ENCODE measurements around the gene DPYSL3. TPM values are rescaled to one million over a fixed set of nuclear protein-coding genes. Genes with fewer than 3 reads are reported as not detected.
"Not testable (repeated sequence)": the region's sequence is repeated elsewhere in the genome, so short reads cannot be mapped to it uniquely, and the experiment has no call there.

Gene DPYSL3
- total RNA-seq, 2 donors from 2014 or later: 0.52 TPM; not detected in 1

DNA sequence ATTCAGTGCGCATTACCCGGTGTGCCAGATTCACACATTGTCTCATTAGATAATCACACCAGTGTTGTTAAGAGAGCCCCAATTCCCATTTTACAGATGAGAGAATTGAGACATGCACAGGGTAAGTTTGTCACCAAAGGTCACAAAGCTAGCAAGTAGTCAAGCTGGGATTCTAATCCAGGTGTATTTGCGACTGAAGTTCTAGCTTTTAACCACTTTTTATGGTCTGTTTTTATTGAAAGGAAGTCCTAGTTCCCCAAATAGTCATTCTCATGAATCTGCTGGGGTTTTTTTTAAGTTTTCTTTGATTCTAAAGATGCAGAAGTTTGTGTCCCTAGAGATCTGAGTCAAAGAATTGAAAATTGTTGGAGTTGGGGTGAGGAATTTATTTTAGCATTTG is 136.5 kb downstream of the DPYSL3 start:
- no peak for ATAC-seq (replicated peaks)
- no peaks in the 10 kb centered on the region for H3K4me1 Mint-ChIP-seq
- H3K4me3 Mint-ChIP-seq: no peak overlapping the region
- H3K27me3 Mint-ChIP-seq: peaks cover 6% of the 10 kb centered on the region
- no peaks in the 10 kb centered on the region for H3K9me3 Mint-ChIP-seq
- H3K27ac Mint-ChIP-seq: no peak overlapping the region
- no peaks in the 10 kb centered on the region for H3K36me3 Mint-ChIP-seq (ENCODE audit: low read depth)

GRCh38 chr5:147372191-147372590 is 137.7 kb downstream of the DPYSL3 start:
- no peak for ATAC-seq (replicated peaks)
- no peak overlapping the region for H3K4me3 Mint-ChIP-seq
- no peaks in the 10 kb centered on the region for H3K9me3 Mint-ChIP-seq
- no peaks in the 10 kb centered on the region for H3K4me1 Mint-ChIP-seq
- peaks cover 6% of the 10 kb centered on the region for H3K27me3 Mint-ChIP-seq
- H3K27ac Mint-ChIP-seq: no peak overlapping the region
- H3K36me3 Mint-ChIP-seq (ENCODE audit: low read depth): no peaks in the 10 kb centered on the region

DNA sequence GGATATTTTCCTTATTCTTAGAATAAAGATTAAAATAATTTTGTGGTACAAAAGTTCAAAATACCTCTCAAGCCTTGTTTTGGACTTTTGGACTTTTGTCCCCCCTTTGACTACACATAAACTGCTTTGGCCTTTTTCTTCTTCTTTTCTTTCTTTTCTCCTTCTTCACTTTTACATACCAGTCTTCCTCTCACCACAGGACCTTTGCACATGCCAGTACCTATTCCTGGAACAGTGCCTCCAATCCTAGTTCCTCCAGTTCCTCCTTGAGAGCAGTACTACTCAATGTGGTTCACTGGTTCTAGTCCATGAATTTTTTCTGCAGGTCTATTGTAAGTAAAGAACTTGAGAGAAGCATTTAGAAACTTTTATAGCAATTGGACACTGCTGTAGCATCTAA is 138.6 kb downstream of the DPYSL3 start:
- H3K27me3 Mint-ChIP-seq: peaks cover 2% of the 10 kb centered on the region
- no peaks in the 10 kb centered on the region for H3K9me3 Mint-ChIP-seq
- H3K36me3 Mint-ChIP-seq (ENCODE audit: low read depth): no peaks in the 10 kb centered on the region
- H3K4me3 Mint-ChIP-seq: no peak overlapping the region
- H3K4me1 Mint-ChIP-seq: no peaks in the 10 kb centered on the region
- ATAC-seq (replicated peaks): no peak
- H3K27ac Mint-ChIP-seq: no peak overlapping the region

DNA sequence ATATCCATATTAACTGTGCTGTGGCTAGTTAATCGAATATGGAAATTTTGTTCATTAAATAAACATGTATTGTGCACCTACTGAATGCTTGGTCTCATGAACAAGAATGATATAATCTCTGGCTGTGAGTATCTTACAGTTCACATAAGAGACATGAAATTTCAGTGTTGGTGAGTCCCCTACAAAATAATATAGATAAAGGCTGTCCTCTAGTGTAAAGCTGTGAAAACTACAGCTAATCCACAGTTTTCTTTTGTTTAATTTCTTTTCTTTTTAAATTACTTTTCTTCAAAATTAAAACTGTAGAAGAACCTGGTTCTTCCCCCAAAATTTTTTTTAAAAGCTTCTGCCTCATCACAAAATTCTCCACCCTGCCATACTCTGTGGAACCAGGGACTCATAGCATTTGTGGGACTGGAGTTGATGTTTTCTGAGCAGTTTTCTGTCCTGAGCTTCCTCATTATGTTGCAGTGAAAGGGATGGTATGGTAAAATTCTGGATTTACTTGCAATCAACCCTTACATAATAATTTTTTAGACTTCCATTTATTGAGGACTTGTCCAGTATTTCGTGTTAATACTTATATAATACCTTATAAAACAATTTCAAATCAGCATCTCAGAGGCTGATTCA is 140.0 kb downstream of the DPYSL3 start:
- Mint-ChIP-seq H3K27ac (no peak overlapping the region), H3K4me3 (no peak overlapping the region), H3K9me3 (no peaks in the 10 kb centered on the region), H3K27me3 (no peaks in the 10 kb centered on the region), H3K4me1 (no peaks in the 10 kb centered on the region), H3K36me3 (ENCODE audit: low read depth) (no peaks in the 10 kb centered on the region)
- ATAC-seq (replicated peaks): no peak

GRCh38 chr5:147367381-147367780 is 142.5 kb downstream of the DPYSL3 start:
- not testable (repeated sequence) for ATAC-seq (replicated peaks); H3K9me3 Mint-ChIP-seq; H3K4me3 Mint-ChIP-seq; H3K4me1 Mint-ChIP-seq; H3K27ac Mint-ChIP-seq; H3K36me3 Mint-ChIP-seq (ENCODE audit: low read depth); H3K27me3 Mint-ChIP-seq

GRCh38 chr5:147361441-147362175 is 148.3 kb downstream of the DPYSL3 start:
- H3K4me1 Mint-ChIP-seq: no peaks in the 10 kb centered on the region
- no peaks in the 10 kb centered on the region for H3K36me3 Mint-ChIP-seq (ENCODE audit: low read depth)
- no peaks in the 10 kb centered on the region for H3K9me3 Mint-ChIP-seq
- no peak overlapping the region for H3K4me3 Mint-ChIP-seq
- no peak for ATAC-seq (replicated peaks)
- H3K27me3 Mint-ChIP-seq: peaks cover 2% of the 10 kb centered on the region
- no peak overlapping the region for H3K27ac Mint-ChIP-seq

DNA sequence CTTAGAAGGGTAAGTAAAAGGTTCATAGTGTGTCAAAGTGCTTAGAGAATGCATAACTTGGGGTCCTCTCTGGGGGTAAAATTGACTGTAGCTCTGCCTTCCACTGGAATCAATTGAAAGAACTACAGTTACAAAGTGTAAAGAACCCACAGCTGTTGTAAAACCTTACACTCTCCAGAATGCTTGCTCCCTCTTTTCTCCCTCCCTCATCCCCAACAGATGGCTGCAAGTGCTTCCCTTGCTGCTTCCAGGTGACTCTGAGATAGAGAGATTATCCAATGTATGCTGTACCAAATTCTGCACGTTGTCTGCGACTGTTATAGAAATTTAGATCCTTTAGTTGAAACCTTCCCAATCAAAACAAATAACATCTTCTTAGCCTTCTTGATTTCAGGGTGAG is 149.1 kb downstream of the DPYSL3 start:
- no peaks in the 10 kb centered on the region for H3K4me1 Mint-ChIP-seq
- H3K27ac Mint-ChIP-seq: no peak overlapping the region
- no peak for ATAC-seq (replicated peaks)
- H3K27me3 Mint-ChIP-seq: peaks cover 2% of the 10 kb centered on the region
- no peaks in the 10 kb centered on the region for H3K36me3 Mint-ChIP-seq (ENCODE audit: low read depth)
- no peak overlapping the region for H3K4me3 Mint-ChIP-seq
- no peaks in the 10 kb centered on the region for H3K9me3 Mint-ChIP-seq

DNA sequence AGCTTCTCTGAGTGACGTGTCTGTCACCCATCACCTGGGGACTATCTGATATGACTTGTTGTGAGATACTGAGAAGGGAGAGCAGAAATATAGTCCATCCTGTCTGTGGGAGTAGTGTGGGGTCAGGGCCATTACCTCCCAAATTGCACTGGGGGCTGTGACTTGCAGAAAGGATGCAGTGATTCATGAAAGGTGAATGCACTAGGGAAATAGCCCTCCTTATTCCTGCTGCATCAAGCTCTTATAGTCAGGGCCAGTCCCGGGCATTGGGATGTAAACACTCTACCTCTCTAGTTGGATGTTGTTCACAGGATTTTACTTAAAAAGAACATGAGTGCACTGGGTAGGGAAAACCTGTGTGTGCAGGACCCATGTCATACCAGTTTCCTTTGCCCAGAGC is 150.3 kb downstream of the DPYSL3 start:
- Mint-ChIP-seq H3K36me3 (ENCODE audit: low read depth) (no peaks in the 10 kb centered on the region), H3K4me1 (no peaks in the 10 kb centered on the region), H3K27me3 (peaks cover 2% of the 10 kb centered on the region), H3K4me3 (no peak overlapping the region), H3K27ac (no peak overlapping the region), H3K9me3 (no peaks in the 10 kb centered on the region)
- ATAC-seq (replicated peaks): no peak

DNA sequence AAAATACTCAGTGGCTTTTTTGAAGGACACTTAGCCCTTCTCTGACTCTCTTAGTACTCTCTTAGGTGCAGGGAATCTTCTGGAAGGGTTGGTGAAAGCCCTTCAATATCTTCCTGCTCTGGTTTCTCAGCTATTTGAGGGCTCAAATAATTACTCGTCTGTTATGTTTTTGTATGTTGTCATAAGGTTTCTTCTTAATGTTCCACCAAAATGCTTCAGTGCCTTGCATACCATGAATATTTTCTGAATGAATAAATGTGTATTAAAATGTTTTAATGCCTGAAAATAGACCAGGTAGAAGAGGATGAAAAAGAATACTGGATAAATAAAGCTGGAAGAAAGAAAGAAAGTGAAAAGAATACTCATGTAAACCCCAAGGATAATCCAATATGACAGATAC is 150.8 kb downstream of the DPYSL3 start:
- Mint-ChIP-seq H3K27me3 (peaks cover 2% of the 10 kb centered on the region), H3K9me3 (no peaks in the 10 kb centered on the region), H3K4me1 (no peaks in the 10 kb centered on the region), H3K36me3 (ENCODE audit: low read depth) (no peaks in the 10 kb centered on the region), H3K4me3 (no peak overlapping the region), H3K27ac (no peak overlapping the region)
- ATAC-seq (replicated peaks): no peak

DNA sequence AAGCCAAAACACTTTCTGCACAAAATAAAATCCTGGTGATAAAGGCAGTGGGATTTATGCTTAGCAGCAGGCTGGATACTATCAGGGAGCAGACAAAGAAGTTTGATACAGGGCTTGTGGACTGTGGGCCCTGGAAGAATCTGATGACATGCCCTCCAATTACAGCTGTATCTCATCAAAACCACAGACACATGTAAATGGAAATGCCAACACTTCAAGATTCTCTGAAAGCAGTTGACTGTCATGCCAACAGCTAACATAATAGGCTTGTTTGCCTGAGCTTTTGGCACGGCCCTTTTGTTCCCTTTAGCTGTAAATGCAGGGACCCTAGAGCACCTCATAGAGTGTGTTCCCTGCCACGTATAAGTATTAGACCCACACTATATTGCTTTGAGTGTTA is 160.6 kb downstream of the DPYSL3 start:
- H3K4me1 Mint-ChIP-seq: no peaks in the 10 kb centered on the region
- no peak for ATAC-seq (replicated peaks)
- no peaks in the 10 kb centered on the region for H3K9me3 Mint-ChIP-seq
- H3K27me3 Mint-ChIP-seq: peaks cover 3% of the 10 kb centered on the region
- H3K27ac Mint-ChIP-seq: no peak overlapping the region
- H3K4me3 Mint-ChIP-seq: no peak overlapping the region
- no peaks in the 10 kb centered on the region for H3K36me3 Mint-ChIP-seq (ENCODE audit: low read depth)

DNA sequence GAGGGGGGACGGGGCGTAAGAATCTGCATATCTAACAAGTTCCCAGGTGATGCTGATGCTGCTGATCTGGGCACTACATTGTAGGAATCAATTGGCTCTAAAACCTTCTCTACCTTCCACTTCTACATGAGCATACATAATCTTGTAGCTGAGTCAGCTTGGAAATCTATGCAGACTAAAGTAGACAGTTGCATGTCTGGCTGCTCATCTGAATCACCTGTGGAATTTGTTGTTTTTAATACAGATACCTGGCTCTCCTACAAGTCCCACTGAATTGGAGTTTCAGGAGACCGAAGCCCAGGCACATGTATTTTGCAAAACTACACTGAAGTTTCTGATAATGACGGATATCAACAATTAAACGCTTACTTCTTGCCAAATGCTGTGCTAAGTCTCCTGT is 161.4 kb downstream of the DPYSL3 start:
- ATAC-seq (replicated peaks): no peak
- H3K9me3 Mint-ChIP-seq: no peaks in the 10 kb centered on the region
- H3K36me3 Mint-ChIP-seq (ENCODE audit: low read depth): no peaks in the 10 kb centered on the region
- peaks cover 3% of the 10 kb centered on the region for H3K27me3 Mint-ChIP-seq
- H3K27ac Mint-ChIP-seq: no peak overlapping the region
- H3K4me1 Mint-ChIP-seq: no peaks in the 10 kb centered on the region
- H3K4me3 Mint-ChIP-seq: no peak overlapping the region

GRCh38 chr5:147348046-147348445 is 161.8 kb downstream of the DPYSL3 start:
- H3K4me1 Mint-ChIP-seq: no peaks in the 10 kb centered on the region
- no peaks in the 10 kb centered on the region for H3K36me3 Mint-ChIP-seq (ENCODE audit: low read depth)
- no peak for ATAC-seq (replicated peaks)
- no peak overlapping the region for H3K27ac Mint-ChIP-seq
- no peak overlapping the region for H3K4me3 Mint-ChIP-seq
- peaks cover 3% of the 10 kb centered on the region for H3K27me3 Mint-ChIP-seq
- H3K9me3 Mint-ChIP-seq: no peaks in the 10 kb centered on the region

DNA sequence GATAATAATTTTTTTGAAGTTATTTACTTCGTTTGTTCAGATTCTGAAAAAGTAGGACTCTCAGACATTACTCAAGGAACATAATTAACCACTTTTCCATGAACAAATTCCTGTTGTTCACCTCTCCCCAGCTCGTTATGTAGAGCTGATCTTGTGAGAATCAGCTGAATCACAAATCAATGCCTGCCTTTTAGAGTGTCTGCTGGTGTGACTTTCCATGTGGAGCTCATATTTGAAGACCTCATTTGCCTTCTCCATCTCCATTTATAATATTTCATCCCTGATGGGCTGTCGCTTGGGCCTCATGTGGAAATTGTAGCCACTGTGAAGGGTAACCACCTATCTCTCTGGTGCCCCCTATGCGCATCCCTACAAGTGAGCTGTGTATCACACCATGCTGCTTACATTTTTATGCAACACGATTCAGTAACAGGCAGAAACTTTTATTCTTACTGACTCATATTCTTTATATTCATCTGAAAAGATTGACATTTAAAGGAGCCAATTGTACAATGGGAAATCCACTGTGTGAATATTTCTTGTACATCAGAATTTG is 163.8 kb downstream of the DPYSL3 start:
- no peaks in the 10 kb centered on the region for H3K27me3 Mint-ChIP-seq
- H3K36me3 Mint-ChIP-seq (ENCODE audit: low read depth): no peaks in the 10 kb centered on the region
- no peak overlapping the region for H3K27ac Mint-ChIP-seq
- H3K9me3 Mint-ChIP-seq: no peaks in the 10 kb centered on the region
- H3K4me3 Mint-ChIP-seq: no peak overlapping the region
- ATAC-seq (replicated peaks): no peak
- no peaks in the 10 kb centered on the region for H3K4me1 Mint-ChIP-seq

DNA sequence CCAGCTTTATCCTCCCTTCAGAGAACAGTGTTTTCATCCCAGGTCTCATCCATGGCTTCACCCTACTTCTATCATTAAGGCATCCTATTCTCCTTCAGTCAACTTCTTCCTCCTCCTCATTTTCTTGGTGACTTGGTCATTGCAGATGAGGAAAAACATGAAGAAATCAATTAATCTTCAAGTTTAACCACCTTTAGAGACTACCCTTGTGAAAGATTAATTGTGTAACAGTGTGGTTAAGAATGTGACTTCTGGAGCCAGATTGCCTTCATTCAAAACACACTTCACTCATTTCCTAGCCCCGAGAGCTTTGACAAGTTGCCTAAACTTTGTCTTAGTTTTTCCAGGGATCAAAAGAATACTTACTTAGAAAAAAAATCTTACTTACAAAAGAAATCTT is 165.0 kb downstream of the DPYSL3 start:
- H3K27me3 Mint-ChIP-seq: no peaks in the 10 kb centered on the region
- no peak for ATAC-seq (replicated peaks)
- no peak overlapping the region for H3K4me3 Mint-ChIP-seq
- no peaks in the 10 kb centered on the region for H3K9me3 Mint-ChIP-seq
- H3K27ac Mint-ChIP-seq: no peak overlapping the region
- H3K36me3 Mint-ChIP-seq (ENCODE audit: low read depth): no peaks in the 10 kb centered on the region
- H3K4me1 Mint-ChIP-seq: no peaks in the 10 kb centered on the region

DNA sequence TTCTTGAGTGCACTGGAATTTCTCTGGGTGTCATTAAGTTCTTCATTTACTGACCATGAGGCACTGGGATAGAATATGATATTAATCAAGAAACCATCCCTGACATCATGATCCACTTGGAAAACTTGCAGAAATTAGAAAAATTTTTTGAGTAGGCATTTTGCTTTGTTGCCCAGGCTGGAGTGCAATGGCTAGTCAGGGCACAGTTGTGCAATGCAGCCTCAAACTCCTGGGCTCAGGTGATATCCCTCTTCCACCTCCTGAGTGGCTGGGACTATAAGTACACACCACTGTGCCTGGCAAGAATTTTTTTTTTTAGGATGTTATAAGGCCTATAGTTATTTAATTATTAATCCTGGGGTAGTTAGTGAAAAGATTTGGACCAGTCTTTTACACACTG is 168.5 kb downstream of the DPYSL3 start:
- Mint-ChIP-seq H3K27me3 (no peaks in the 10 kb centered on the region), H3K27ac (no peak overlapping the region), H3K9me3 (peaks cover 5% of the 10 kb centered on the region), H3K4me1 (no peaks in the 10 kb centered on the region), H3K4me3 (no peak overlapping the region), H3K36me3 (ENCODE audit: low read depth) (no peaks in the 10 kb centered on the region)
- ATAC-seq (replicated peaks): no peak
